Measurements from ENCODE around the gene KRT9.
"Not testable (repeated sequence)": the region's sequence is repeated elsewhere in the genome, so short reads cannot be mapped to it uniquely, and the experiment has no call there.

GRCh38 chr17:41606930-41607329 lies 35.1 kb upstream of the KRT9 start:
- TF ChIP-seq CREB1 (IDR thresholded peaks at IDR 0.05; ENCODE audit: low read depth); EZH2 (IDR thresholded peaks at IDR 0.05; ENCODE audit: borderline replicate concordance, control insufficient read depth, low read depth, low read length); CTCF (IDR thresholded peaks at IDR 0.05 in 2 of 3, conservative IDR thresholded peaks at IDR 0.05 in 1 of 3; ENCODE audit: control insufficient read depth in 2 of 3, extremely low read depth in 1 of 3, insufficient read depth in 1 of 3, low read depth in 3 of 3, low read length in 3 of 3); YY1 (IDR thresholded peaks at IDR 0.05; ENCODE audit: low read depth, low read length); ZNF687 (IDR thresholded peaks at IDR 0.05); CHD1 (IDR thresholded peaks at IDR 0.05; ENCODE audit: low read depth, low read length); ZBED1 (IDR thresholded peaks at IDR 0.05; ENCODE audit: borderline replicate concordance); JUND (IDR thresholded peaks at IDR 0.05; ENCODE audit: low read depth, low read length); POLR2AphosphoS5 (IDR thresholded peaks at IDR 0.05; ENCODE audit: low read length); NR2F1 (conservative IDR thresholded peaks at IDR 0.05); IRF3 (IDR thresholded peaks at IDR 0.05); RAD21 (IDR thresholded peaks at IDR 0.05; ENCODE audit: insufficient read depth, low read depth, low read length); CHD4 (IDR thresholded peaks at IDR 0.05); GATAD2B (conservative IDR thresholded peaks at IDR 0.05; ENCODE audit: low read depth): not testable (repeated sequence)
